T-helper 9 cell (primary cell): ENCODE data around the gene COQ8A.
"Not testable (repeated sequence)": the region's sequence is repeated elsewhere in the genome, so short reads cannot be mapped to it uniquely, and the experiment has no call there.

ENCODE experiments used
- DNase-seq: peaks from one replicate; pipeline ENCODE4 v3.0.0-alpha.2; 2020

The COQ8A gene

DNA sequence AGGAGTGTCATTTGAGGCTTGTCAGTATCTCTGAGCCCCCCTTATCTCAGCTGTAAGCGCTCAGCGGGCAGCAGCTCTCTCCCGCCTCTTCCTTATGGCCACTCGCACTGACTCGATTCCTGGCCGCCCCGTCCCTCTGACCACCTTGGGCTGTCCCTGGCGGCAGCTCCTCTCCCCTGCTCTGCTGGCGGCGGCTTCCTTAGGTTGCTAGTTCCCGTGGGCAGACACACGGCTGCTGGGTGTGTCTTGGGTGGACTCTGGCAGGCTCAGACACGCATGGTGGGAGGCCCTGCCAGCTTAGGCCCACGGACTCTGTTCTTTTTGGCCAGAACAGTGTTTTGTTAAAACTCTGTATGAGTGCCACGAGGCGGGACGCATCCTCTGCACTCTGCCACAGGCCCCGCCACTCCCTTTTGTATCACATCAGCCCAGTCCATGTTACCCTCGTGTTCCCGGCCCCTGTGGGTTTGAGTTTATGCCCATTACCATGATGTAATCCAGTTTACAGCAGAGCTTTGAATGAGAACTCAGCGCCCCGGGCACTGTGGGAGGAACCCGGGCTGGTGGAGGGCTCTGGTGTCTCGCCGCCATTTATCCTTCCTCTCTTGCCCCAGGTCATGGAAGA lies 45.9 kb downstream of the COQ8A start:
- no peak for DNase-seq

DNA sequence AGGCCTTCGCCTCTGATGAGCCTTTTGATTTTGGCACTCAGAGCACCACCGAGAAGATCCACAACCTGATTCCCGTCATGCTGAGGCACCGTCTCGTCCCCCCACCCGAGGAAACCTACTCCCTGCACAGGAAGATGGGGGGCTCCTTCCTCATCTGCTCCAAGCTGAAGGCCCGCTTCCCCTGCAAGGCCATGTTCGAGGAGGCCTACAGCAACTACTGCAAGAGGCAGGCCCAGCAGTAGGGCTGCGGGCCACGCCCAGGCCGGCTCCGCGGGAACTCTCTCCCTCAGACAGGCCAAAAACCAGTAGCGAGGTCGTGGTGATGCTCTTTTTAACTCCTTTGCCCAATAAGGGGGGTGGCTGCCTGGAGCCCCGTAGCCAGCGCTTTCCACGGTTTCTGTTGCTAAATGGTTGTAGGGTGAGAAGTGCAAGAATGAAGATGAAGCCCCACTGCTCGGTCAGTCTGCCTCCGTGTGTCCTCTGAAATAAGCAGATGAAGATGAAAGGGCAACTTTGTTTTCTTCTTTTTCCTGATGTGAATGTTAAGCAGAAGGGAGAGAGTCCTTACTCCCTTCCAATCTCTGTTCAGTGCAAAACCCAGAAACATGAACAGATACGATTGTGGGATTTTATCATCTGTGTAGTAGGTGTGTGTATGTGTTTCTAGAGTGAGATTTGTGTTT lies 46.5 kb downstream of the COQ8A start:
- no peak for DNase-seq

DNA sequence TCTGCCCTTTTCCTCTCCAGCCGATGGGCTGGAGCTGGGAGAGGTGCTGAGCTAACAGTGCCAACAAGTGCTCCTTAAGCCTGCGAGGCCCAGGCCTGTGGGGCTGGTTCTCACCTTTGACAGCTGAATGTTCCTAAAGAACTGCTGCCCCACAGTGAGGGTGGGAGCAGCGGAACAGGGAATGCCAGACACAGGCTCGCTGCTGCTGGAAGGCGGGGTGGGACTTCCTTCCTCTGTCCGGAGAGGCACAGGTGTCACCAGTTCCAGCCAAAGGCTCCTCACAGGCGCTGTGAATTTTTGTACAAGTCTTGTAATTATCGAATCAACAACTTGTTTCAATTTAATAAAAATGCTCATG lies 47.1 kb downstream of the COQ8A start:
- DNase-seq, result no peak

DNA sequence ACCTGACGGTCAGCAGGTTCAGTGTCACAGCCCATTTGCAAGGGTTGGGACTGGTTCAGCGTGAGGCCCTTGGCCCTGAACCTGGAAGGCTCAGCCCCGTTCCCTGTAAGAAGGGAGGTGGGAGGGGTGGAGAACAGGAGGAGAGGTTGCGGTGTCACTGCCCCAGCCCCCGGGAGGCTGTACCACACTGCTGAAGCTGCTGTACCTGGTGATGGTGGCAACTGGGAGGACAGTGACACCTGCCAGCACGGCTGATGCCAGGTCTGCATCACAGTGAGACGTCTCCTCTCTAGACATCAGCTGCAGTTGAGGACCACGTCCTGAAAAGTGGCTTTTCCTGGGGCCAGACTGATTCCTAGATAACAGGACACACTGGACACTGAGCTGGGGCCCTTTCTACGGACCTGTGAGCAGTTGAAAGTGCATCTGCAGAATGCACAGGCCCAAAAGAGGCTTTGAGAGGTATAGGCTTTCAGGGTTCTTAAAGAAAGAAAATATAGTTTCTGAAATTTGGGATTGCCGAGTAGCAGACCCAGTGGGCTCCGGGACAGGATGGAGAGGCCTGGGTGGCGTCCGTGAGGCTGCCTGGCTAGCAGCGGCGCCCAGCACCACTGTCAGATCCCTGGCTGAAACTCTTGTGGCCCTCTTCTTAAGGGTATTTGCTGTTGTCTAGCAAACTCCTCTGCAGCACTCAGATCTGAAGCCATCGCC lies 47.7 kb downstream of the COQ8A start:
- DNase-seq, result no peak

DNA sequence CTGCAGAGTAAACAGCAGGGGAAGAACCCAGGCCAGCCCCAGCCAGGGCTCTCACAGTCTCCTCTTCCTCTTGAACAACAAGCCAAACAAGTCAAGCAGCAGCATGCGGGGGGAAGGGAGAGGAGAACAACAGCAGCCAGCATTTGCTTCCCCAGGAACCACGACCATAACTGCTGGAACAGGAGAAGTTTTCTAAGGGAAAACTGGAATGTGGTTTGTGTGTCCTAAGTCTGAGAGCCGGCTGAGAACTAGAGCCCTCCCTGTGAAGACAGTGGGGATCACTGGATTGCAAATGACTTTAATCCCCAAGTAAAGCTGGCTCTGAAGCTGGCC lies 48.2 kb downstream of the COQ8A start:
- no peak for DNase-seq

DNA sequence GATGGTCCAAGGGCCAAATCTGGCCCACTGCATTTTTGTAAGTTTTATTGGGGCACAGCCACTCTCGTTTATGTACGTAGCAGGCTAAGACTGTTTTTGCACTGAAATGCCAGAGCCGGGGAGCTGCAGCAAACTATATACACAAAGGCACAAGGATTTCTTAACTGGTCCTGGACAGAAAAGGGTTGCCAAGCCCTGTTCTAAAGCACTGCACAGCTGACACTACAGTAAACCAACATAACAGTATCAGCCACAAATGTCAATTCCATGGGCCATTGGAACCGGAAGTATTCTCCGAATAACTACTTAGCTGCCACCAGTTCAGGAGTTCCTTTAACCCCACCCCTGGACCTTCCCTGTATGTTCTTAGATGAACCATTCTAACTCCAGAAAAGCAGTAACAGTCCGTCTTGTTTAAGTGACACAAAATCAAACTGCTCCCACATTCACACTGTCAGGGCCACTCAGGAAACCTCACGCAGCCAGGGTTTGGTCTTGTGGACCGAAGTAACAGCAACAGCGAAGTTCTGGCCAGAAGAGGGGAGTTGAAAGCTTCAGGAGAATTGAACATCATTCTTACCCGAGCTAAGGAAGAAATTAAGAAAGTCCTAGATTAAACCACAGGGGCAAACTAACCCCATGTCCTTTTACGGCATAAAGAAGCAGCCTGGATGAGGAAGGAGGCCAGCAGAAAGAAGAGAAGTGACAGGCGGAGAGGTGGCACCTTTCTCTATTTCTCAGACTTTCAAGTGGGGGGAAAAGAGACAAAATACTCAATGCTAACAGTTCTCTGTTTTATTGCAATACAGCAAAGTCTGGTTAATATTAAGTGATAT lies 49.2 kb downstream of the COQ8A start:
- no peak for DNase-seq

DNA sequence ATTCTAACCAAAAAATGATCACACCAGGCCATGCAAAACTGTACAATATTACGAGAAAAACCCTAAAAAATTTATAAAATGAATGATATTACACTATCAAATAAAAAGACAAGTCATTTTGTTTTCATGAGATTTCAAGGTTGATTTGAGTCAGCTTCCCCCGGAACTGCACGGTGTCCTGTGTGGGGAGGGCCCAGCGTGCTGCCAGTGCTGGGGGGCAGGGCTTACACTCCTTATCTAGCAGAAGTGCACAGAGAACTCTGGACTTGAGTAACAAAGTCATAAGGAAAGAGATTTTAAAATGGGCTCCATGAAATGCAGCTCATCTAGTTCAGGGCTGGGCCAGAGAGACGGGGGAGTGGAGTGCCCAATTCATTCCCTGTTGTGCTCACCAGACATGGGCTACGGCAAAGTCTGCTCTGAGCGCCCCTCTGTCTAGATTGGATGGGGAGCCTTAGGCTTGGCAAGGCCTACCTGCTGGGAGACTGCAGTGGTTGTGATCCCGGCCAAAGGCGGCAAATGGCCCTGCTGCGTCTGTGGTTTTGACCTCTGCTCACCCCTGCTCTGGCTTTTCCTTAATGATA lies 50.1 kb downstream of the COQ8A start:
- no peak for DNase-seq

DNA sequence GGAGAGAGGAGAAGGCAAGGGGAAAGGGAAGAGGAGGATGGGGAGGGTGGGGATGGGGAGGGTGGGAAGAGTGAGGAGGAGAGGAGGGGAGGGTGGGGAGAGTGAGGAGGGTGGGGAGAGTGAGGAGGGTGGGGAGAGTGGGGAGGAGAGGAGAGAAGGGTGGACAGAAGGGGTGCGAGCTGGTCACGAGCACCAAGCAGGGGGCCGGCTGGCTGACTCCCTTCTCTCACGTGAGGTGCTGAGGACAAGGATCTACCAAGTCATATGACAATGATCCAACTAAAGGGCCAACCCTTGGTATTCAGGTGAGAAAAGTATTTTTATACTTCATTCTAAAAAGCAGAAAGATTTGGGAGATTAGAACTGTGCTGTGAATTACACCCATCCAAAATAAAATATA lies 51.8 kb downstream of the COQ8A start:
- no peak for DNase-seq

DNA sequence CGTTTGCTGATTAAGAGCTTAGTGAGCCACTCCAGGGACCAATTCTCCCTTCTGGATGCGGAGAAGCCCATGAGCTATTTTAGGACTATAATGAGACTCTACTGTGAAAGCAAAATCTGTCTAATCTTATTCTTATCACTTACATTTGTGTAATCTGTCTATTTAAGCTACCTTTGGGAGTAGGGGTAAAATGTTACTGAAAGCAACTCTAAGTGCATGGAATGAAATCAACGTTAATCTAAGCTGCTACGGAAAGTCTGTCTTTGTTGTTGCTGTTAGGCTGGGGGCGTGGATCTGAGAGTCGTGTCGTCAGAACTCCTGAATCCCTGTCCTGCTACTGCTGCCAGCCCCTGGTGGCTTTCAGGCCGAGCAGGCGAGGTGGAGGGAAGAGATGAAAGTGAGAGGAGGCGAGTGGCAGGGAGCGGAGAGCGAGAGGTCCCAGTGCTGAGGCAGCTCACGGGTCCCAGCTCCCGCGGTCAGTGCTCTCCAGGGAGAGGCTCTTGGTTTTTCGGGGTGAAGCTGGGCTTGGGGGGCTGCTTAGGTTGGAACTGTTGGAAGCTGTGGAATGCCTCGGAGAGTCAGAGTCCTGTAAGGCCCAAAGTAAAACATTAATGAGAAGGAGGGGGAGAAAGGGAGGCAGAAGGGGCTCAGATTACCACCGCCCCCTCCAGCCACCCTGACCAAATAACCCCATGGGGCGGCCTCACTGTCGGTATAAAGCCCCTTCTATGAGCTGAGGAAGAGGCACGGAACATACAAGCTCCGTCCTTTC lies 53.9 kb downstream of the COQ8A start:
- DNase-seq, result no peak

DNA sequence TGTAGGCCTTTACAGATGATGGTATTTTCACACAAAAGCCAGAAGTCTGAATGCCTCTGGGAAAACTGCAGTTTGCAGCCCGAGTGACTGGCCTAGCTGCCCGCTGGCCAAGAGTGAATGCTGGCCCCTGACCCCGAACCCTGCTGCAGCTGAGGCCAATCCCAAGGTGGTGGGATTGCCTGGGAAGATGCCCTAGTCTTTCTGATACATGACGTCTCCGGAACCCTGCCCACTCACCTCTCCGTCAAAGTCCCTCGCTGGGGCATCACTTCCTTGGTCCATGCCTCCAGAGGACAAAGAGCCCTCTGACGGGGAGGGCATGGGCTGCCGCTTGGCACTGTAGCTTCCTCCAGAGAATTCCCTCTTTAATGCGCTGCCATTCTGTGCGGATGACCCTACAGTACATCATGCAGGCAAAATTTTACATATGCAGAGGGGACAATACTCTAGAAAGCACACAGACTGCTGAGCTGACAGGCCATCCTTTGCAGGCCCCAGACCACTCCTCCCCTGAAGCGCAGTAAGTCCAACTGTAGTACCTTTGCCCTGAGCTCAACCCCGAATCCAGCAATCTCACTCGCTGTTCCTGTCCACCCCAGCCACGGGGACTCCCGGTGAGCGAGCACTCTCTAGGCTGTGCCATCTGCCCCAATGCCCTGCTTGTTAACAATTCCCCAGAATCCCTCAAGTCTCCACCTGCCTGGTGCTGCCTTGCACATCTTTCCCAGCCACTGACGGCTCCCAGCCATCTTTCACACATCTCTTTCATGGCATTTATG lies 54.7 kb downstream of the COQ8A start:
- DNase-seq, result no peak

DNA sequence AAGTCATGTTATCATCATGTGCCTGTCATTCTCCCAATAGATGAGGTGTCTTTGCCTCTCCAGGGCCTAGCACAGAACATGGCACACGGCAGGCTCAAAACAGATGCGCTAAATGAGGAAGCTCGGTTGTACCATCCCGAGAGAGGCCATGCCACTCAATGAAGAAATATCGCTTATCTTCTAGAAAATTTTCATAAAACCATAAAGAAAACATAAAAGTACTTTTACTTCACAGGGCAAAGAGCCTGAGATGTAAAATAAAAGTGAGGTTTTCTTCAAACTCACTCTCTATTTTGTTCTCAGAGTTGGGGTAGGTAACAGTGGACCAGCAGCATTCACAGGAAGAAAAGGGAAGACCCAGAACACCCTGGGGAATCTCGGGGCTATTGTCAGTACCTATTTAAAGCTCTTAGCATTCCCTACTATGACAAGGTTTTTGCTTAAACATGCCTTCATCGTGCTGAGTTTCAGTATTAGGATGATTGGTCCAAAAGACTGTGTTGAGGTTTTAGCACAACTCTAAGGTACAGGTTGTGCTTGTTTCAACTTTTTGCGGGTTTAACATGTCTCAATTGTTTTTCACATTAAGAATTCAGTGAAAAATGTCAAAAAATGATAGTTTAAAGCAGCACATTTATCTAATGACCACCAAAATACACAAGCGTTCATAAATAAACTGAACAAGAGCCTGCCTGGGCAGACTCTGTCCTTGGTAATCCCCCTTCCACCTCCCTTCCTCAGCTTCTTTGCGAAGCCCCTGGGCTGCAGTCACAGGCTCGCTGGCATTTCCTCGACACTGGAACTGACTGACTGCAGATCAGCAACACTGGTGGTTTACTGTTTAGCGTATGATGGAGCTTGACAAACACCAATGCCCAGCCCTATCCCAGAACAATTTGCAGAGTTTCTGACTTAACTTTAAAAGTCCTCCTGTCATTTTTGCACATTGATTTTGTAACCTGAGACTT lies 55.6 kb downstream of the COQ8A start:
- no peak for DNase-seq

DNA sequence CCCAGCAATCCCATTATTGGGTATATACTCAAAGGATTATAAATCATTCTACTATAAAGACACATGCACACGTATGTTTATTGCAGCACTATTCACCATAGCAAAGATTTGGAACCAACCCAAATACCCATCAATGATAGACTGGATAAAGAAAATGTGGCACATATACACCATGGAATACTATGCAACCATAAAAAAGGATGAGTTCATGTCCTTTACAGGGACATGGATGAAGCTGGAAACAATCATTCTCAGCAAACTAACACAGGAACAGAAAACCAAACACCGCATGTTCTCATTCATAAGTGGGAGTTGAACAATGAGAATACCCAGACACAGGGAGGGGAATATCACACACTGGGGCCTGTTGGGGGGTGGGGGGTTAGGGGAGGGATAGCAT lies 59.5 kb downstream of the COQ8A start:
- DNase-seq, result not testable (repeated sequence)

DNA sequence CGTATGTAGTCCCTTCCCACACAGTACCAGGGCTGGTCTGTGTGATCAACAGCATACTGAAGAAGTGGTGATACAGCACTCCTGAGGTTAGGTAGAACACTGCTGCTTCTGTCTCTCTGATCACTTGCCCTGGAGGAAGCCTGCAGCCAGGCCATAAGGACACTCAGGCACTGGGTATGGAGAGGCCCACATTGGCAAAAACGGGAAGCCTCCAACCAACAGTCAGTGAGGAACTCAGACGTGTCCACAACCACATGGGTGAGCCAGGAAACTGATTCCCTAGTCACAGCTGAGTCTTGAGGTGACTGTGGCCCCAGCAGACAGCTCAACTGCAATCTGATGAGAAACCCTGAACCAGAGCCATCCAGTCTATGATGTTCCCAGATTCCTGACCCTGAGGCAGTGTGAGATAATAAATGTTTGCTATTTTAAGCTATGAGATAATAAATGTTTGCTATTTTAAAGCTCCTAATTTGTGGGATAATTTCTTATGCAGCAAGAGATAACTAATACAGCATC lies 62.5 kb downstream of the COQ8A start:
- no peak for DNase-seq

DNA sequence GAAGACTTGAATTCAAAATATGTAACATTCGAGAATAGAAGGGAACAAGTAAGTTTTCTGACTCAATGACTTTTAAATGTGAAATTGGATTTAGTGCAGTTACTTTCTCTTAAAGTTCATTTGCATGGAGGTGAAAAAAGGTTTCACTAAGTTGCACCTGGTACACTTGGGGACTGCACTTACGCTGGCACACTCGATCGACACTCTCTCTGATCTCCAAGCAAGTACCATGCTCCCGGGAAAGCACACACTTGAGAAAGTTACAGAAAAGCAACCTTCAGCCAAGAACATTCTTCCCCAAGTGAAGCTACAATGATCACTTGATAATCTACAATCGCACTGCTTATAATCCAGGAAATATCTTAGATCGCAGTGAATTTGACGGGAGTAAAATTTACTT lies 63.1 kb downstream of the COQ8A start:
- no peak for DNase-seq

DNA sequence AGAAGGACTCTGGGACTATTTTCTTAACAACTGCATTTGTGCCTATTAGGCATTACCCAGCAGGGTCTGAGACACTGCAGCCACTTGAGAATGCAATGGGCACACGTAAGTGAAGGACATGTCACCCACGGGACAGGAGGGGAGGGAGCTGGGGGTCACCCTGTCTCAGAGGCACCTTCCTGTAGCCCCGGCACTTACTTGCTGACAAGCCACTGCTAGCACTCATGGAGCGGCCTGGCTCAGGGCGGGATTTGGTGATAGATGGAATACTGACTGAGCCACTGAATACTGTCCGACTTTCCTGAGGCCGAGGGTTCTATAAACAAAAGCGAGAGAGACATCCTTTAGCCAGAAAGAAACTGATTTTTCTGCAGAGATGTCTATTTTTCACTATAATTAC lies 64.7 kb downstream of the COQ8A start:
- no peak for DNase-seq

DNA sequence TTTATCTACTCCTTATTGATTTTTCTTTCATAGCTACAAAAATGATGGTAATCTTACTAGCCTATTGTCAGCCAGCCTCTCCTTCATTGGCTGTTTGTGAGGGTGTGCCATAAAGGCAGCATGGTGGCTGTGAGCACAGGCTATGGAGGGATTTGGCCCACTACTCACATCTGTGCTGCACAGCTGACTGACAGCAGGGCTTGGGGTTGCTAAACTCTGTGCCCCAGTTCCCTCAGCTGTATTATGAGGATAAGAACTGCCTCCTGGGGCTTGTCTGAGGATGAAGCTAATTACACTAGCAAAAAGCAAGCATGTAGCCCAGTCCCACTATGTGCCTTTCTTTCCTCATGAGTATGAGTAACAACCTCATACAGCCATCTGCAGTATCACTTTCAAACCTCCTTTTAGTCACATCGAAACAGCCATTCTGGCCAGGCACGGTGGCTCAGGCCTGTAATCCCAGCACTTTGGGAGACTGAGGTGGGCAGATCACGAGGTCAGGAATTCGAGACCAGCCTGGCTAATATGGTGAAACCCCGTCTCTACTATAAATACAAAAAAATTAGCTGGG lies 66.2 kb downstream of the COQ8A start:
- no peak for DNase-seq

DNA sequence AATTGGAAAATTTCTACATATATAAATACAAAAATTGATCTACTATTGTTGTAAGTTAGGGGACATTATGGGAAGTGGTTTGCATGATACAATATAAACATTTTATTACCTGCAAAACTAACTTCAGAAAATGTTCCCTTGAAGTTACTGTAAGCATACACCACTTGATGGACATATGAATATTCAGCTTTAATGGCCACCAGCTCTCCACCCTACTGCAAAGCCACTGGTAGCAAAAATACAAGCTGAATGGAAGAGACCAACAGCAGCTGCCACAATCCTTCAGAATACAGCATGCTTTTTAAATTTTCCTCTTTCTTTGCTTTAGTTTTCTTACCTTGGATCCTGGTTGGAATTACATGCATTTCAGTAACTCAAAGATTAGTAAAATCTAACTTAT lies 69.8 kb downstream of the COQ8A start:
- no peak for DNase-seq

DNA sequence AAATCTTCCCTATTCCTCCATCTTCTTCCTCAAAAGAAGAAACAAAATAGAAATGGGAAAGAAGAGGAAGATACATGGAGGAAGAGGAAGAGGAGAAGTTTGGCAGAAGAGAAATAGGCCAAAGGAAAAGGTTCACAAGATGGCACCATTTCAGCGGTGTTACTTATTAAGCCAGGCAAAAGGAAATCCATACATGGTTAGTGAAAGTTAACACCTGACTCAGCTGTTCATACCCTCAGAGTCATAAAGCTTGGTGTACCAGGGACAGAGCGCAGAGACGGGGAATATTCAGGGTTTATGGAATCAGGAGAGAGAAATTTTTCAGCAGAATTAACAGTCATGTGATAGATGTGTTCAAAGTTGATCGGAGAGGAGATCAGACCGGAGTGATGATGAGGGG lies 70.6 kb downstream of the COQ8A start:
- DNase-seq, result no peak

DNA sequence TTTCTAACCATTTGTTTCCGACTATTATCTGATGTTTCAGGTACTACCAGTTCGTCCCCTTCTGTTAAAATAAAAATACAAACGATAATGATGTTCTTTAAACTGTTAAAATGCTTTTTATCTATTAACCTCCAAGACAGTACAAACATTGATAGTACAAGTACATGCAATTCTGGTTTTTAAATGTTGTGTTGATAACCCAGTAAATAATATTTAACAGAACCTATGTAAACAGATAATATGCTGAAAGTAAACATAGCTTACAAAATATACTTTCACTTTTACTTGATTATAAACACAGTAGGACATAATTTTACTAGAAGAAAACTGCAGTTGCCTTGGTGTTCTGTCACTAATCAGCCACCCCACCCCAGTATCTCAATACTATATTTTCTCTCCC lies 76.9 kb downstream of the COQ8A start:
- DNase-seq, result no peak

DNA sequence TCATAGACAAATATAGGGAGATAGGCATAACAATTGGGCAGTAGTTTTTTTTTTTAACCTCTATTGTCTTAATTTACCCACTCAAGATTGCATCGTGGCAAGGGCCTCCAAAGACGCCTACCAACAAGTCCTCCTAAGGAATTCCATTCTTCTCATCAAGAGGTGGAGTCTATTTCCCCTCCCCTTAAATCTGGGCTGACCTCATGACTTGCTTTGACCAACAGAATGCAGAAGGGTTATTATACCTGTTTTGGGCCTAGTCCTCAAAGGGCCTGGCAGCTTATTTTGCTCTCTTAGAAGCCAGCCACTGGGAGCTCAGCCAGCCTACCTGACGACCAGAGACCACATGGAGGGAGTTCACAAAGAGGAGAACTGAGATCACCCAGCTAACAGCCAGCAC lies 92.3 kb downstream of the COQ8A start:
- no peak for DNase-seq
